Tibial artery (tissue), 4 donors: ENCODE measurements around the gene PPA2.

ENCODE experiments used
- DNase-seq, 2 donors: peaks; one replicate each; pipeline ENCODE4 v3.0.0-alpha.2; 2019
- H3K27ac ChIP-seq, 2 donors: fragments of 200-600 bp; sonication (generic) in 1 of 2; 1 replicate in 1 of 2; 2 replicates in 1 of 2; pipeline ENCODE4 v1.5.1; 2018 to 2019; ENCODE audit warnings: mild to moderate bottlenecking in 1 of 2
- H3K27me3 ChIP-seq, 2 donors: fragments of 200-600 bp; sonication (generic) in 1 of 2; one replicate each; pipeline versions ENCODE4 v1.5.1 to v1.6.0; 2016 to 2019
- H3K36me3 ChIP-seq, 3 donors: fragments of 200-600 bp; sonication (generic) in 2 of 3; one replicate each; pipeline ENCODE4 v1.5.1; 2016 to 2019; ENCODE audit warnings: mild to moderate bottlenecking in 2 of 3
- H3K4me1 ChIP-seq, 4 donors: fragments of 200-600 bp; sonication (generic) in 2 of 4; 1 replicate in 3 of 4; 2 replicates in 1 of 4; pipeline ENCODE4 v1.5.1; 2016 to 2019
- H3K4me3 ChIP-seq, 2 donors: fragments of 200-600 bp; sonication (generic) in 1 of 2; 1 replicate in 1 of 2; 2 replicates in 1 of 2; pipeline ENCODE4 v1.5.1; 2018 to 2019; ENCODE audit warnings: mild to moderate bottlenecking in 2 of 2
- H3K9me3 ChIP-seq, 3 donors: fragments of 200-600 bp; sonication (generic) in 1 of 3; one replicate each; pipeline ENCODE4 v1.5.1; 2016 to 2019
- CTCF ChIP-seq, 2 experiments: fragments of 200-600 bp in 1 of 2; fragments of 450-650 bp in 1 of 2; IDR thresholded peaks; one replicate each; pipeline ENCODE4 v1.5.1; 2017 to 2019; ENCODE audit warnings: antibody characterized with exemption in 2 of 2, mild to moderate bottlenecking in 1 of 2, moderate library complexity in 1 of 2
- intact Hi-C: fragments of 100-400 bp; cut with DNase I; formaldehyde crosslinking; loops from one replicate; pipeline ENCODE4 v1.15.0; 2023; ENCODE audit warnings: low total_unique reads

The PPA2 gene

GRCh38 chr4:105504744-105505143 lies 30.9 kb upstream of the PPA2 start:
- intact Hi-C loops = no loop called here
- no peak for TF ChIP-seq CTCF (IDR thresholded peaks at IDR 0.05)
- no peaks in the 10 kb centered on the region for H3K36me3 ChIP-seq
- H3K27me3 ChIP-seq = no peaks in the 10 kb centered on the region
- no peak overlapping the region for H3K27ac ChIP-seq
- H3K4me1 ChIP-seq = no peaks in the 10 kb centered on the region
- H3K9me3 ChIP-seq = no peaks in the 10 kb centered on the region
- DNase-seq = no peak
- H3K4me3 ChIP-seq = no peak overlapping the region

- H3K4me3 ChIP-seq = no peak overlapping the region
- intact Hi-C loops = no loop called here
- H3K27ac ChIP-seq = no peak overlapping the region
- no peaks in the 10 kb centered on the region for H3K27me3 ChIP-seq
- DNase-seq = no peak
- no peaks in the 10 kb centered on the region for H3K4me1 ChIP-seq
- H3K9me3 ChIP-seq = no peaks in the 10 kb centered on the region
- TF ChIP-seq CTCF (IDR thresholded peaks at IDR 0.05) = no peak
- no peaks in the 10 kb centered on the region for H3K36me3 ChIP-seq
These were observed 29.6 kb upstream of the PPA2 start for GRCh38 chr4:105503484-105503883.

GRCh38 chr4:105496899-105497298 lies 23.0 kb upstream of the PPA2 start:
- intact Hi-C loops = no loop called here
- Histone ChIP-seq H3K36me3 (no peaks in the 10 kb centered on the region), H3K4me1 (no peaks in the 10 kb centered on the region), H3K4me3 (no peak overlapping the region), H3K27me3 (no peaks in the 10 kb centered on the region), H3K9me3 (no peaks in the 10 kb centered on the region), H3K27ac (no peak overlapping the region)
- TF ChIP-seq CTCF (IDR thresholded peaks at IDR 0.05) = no peak
- DNase-seq = no peak

- H3K27ac ChIP-seq = no peak overlapping the region
- H3K4me3 ChIP-seq = no peak overlapping the region
- H3K27me3 ChIP-seq = no peaks in the 10 kb centered on the region
- TF ChIP-seq CTCF (IDR thresholded peaks at IDR 0.05) = no peak
- H3K4me1 ChIP-seq = no peaks in the 10 kb centered on the region
- intact Hi-C loops = no loop called here
- H3K9me3 ChIP-seq = no peaks in the 10 kb centered on the region
- DNase-seq = no peak
- H3K36me3 ChIP-seq = no peaks in the 10 kb centered on the region
These were observed 21.8 kb upstream of the PPA2 start for GRCh38 chr4:105495667-105496066.

GRCh38 chr4:105490523-105490922 lies 16.7 kb upstream of the PPA2 start:
- TF ChIP-seq CTCF (IDR thresholded peaks at IDR 0.05) = no peak
- Histone ChIP-seq H3K9me3 (no peaks in the 10 kb centered on the region), H3K27ac (no peak overlapping the region), H3K4me3 (no peak overlapping the region), H3K4me1 (no peaks in the 10 kb centered on the region), H3K36me3 (no peaks in the 10 kb centered on the region), H3K27me3 (no peaks in the 10 kb centered on the region)
- no peak for DNase-seq
- intact Hi-C loops = no loop called here

GRCh38 chr4:105483840-105484239 lies 10.0 kb upstream of the PPA2 start:
- H3K4me3 ChIP-seq = no peak overlapping the region
- H3K27me3 ChIP-seq = no peaks in the 10 kb centered on the region
- no peaks in the 10 kb centered on the region for H3K9me3 ChIP-seq
- intact Hi-C loops = no loop called here
- no peak overlapping the region for H3K27ac ChIP-seq
- DNase-seq = no peak
- no peaks in the 10 kb centered on the region for H3K36me3 ChIP-seq
- no peaks in the 10 kb centered on the region for H3K4me1 ChIP-seq
- TF ChIP-seq CTCF (IDR thresholded peaks at IDR 0.05) = no peak
